GM21367 (cell line): Measurements from ENCODE around the gene TM6SF1.
"Not testable (repeated sequence)": the region's sequence is repeated elsewhere in the genome, so short reads cannot be mapped to it uniquely, and the experiment has no call there.

Source experiments
- ATAC-seq: cut with Tn5 transposase; IDR thresholded peaks from one replicate; pipeline ENCODE4 v1.9.1; 2021; ENCODE audit not compliant: unreplicated experiment

TM6SF1 gene

GRCh38 chr15:83087576-83087975, 19.9 kb upstream of the TM6SF1 start:
- ATAC-seq: no peak

- no peak for ATAC-seq
Measured at GRCh38 chr15:83088876-83089275, 18.6 kb upstream of the TM6SF1 start.

GRCh38 chr15:83090465-83090864, 17.0 kb upstream of the TM6SF1 start:
- ATAC-seq: no peak

DNA sequence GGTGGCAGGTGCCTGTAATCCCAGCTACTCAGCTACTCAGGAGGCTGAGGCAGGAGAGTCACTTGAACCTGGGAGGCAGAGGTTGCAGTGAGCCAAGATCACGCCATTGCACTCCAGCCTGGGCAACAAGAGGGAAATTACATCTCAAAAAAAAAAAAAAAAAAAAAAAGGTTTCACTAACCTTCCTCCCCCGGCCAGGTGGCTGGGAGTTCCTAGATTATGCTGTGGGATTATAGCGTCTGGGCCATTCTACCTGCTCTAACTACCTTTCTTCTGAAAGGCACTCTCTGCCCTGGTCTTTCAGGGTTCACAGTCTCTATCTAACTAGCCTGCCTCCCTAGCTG, 15.5 kb upstream of the TM6SF1 start:
- not testable (repeated sequence) for ATAC-seq

DNA sequence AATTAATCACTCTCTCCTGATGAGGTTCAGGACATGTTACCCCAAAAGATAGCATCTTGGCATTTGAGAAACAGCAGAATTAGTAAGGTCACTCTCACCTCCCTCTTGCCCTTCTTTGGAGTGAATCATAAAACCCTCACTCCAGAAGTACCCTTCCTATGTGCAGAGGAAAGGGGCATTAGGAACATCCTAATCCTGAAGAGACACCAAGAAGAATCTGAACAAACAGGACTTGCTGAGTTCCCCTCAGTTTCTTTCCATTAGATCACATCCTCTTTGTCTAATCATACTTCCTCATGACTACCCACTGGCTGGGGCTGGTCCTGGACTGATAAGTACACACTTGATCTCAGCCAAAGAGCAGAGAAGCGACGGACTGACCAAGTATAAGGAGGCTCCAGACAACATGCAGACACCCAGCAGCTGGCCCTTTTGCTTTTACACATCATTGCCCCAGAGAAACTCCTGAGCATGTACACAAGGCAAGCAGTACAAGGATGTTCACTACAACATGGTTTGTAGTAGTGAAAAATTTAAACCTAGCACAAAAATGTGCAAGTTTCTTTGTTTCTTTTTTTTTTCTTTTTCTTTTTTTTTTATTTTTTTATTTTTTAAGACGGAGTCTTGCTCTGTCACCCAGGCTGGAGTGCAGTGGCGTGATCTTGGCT, 15.0 kb upstream of the TM6SF1 start:
- ATAC-seq: peak; percentile 88

DNA sequence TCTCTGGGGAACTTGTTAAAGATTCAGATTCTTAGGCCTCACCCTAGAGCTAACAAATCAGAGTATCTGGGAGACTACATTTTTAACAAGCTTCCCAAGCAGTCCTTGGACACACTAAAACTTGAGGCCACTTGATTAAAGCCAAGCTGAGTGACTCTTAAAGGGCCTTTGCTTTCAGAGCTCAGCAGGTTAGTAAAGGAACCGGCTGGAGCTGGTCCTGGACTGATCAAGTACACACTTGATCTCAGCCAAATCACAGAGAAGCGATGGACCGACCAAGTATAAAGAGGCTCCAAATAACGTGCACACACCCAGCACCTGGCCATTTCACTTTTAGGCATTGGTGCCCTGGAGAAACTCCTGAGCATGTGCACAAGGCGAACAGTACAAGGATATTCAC, 12.9 kb upstream of the TM6SF1 start:
- ATAC-seq: no peak

- ATAC-seq: no peak
Measured at GRCh38 chr15:83098079-83098478, 9.4 kb upstream of the TM6SF1 start.

DNA sequence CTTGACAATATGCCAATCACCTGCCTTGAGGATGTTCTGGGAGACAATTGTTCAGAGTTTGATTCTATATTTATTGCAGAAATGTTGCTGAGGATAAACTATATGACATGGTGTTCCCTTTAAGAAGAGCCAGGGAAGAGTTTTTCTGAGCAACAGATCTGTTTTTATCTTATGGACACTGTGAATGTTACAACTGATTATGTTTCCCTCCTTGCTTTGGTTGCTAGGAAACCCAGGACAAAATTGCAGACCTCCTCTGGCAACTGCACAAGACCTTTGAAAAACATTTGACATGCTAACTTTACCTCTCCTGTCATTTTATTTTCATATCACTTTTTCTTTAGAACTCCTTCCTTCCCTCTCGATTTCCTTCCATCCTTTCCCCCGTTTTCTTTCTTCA, 8.2 kb upstream of the TM6SF1 start:
- no peak for ATAC-seq

- ATAC-seq: no peak
Measured at GRCh38 chr15:83100097-83100646, 7.3 kb upstream of the TM6SF1 start.

DNA sequence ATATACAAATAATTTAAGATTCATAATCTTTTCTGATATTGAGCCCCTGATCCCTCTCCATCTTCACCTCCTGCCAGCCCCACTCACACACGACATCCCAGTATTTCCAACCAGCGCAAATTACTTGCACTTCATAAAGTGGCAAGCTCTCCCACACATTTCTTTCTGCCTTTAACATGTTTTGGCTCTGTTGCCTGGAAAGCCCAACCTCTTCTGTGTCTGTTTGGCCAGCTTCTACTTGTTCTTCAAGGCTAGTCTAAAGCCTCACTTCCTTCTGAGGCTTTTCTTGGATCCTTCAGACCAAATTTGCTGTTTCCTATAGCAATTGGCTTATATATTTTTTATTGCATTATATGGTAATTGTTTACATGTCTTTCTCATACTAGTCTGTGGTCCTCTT, 5.1 kb upstream of the TM6SF1 start:
- ATAC-seq: no peak

- no peak for ATAC-seq
Measured at GRCh38 chr15:83104141-83104540, 3.3 kb upstream of the TM6SF1 start.

DNA sequence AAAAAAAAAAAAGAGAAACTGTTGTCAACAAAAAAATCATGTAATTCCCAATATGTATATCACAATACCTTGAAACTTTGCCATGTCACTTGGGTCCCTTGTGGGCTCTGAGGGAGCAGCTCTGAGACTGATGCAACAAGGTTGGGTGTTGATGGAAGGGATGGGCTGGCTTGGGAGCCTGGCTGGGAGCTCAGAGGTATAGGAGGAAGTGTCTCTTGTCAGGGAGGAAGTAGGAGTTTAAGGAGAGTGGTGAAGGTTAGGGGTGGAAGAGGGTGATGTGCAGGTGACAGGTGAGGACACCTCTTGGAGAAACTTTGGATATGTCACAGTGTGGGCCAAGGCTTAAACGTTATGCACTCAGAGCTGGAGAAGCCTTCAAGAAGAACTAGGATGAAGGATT, 2.0 kb upstream of the TM6SF1 start:
- no peak for ATAC-seq

DNA sequence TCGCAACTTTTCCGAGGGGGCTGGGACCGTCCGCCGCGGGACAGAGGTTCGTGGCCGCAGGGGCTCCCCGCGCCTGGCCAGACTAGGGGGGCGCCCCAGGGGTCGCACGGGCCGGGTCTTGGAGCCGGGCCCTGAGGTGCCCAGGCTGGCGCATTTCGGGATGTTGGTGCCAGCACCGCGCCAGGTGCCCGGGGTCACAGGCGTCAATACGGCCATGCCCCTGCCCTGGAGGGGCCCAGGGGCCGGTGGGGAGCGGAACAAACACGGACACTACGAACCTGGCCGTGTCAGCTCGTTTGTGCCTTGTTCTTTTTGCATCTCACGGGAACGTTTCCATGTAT, 366 bp downstream of the TM6SF1 start:
- no peak for ATAC-seq

GRCh38 chr15:83108266-83109219, 1.1 kb downstream of the TM6SF1 start:
- ATAC-seq: peak; percentile 76

DNA sequence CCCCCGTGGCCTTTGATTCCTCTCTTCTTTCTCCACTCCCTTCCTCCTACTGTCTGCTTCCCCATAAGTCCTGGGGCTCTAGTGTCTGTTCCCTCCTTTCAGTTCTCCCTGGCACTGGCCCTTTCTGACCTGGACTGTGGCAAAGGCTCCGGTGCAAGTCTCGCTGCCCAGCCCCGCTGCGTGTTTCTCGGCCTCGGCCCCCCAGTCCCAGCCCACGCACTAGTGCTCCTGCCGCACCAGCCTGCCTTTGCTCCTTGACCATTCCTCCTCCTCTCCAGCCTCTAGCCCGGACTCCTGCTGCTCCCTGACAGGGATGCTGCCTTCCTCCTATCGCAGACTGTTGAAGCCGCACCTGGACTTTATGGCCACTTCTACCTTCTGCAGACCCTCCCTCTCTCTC, 2.1 kb downstream of the TM6SF1 start:
- no peak for ATAC-seq

GRCh38 chr15:83110381-83110780, 2.9 kb downstream of the TM6SF1 start:
- ATAC-seq: no peak

DNA sequence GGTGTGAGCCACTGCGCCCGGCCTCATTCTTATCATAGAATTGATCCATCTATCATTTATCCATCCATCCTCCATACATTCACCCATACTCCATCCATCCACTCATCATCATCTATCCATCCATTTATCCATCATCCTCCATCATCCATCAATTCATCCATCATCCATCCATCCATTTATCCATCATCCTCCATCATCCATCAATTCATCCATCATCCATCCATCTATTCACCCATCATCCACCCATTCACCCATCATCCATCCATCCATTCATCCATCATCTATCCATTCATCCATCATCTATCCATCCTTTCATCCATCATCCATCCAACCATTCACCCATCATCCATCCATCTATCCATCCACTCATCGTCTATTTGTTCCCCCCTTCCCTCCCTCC, 3.7 kb downstream of the TM6SF1 start:
- no peak for ATAC-seq

GRCh38 chr15:83112233-83112955, 4.9 kb downstream of the TM6SF1 start:
- no peak for ATAC-seq

DNA sequence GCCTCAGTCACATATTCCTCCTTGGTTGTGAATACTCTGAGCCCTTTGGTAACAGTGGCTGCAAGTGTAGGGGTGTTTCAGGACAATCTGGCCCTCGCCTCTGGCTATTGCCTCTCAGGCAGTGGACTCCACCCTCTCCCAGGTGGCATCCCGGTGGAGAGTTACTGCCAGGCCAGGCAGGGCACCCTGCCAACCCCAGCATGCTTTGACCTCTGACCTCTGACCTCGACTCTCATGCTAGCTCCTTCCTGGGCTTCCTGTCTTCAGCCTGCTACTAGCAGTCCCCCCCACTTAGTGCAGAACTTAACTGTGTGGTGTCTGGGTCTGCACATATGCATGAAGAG, 5.5 kb downstream of the TM6SF1 start:
- no peak for ATAC-seq

DNA sequence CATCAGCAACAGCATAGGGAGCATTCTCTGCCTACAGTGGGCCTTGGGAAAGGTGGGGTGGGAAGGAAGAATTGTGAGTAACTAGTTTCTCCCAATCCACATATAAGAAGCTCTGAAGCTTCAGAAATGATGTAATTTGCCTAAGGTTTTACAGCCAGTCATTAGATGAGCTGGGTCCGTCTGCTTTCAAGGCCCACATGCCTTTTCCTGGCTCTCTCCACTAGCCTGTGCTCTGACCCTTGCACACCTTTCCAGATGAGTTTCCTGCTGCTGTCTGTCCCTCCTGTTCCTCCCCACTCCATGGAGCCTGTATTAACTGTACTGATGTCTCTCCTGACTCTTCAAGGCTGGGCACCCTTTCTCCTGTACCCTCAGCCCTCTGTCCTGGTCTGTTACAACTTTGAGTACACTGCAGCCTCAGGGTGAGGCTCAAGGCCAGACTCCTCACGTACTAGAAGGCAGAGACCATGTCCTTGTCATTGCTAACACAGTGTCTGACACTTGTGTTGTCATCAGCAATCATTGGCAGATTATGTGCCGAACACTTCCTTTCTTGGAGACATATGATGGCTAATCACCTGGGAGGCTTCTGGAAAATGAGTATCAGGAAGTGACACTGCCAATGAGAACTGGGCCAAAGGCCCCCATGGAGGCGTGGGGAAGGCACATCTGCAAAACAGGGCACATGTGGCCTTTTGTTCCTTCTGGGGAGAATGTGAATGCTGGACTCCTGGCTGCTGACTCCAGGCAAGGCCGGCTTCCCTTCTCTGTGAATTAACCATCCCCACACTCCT, 6.6 kb downstream of the TM6SF1 start:
- no peak for ATAC-seq

GRCh38 chr15:83114856-83115255, 7.4 kb downstream of the TM6SF1 start:
- ATAC-seq: no peak
